GM21526 (cell line): ENCODE measurements around the gene SERPINI1.
A peak's percentile ranks its signal among the peaks of the same experiment; 100 is the strongest.

Experiments
- ATAC-seq: cut with Tn5 transposase; IDR thresholded peaks from one replicate; pipeline ENCODE4 v1.9.1; 2021; ENCODE audit warnings: moderate library complexity; ENCODE audit not compliant: unreplicated experiment, low FRiP score

SERPINI1 gene

DNA sequence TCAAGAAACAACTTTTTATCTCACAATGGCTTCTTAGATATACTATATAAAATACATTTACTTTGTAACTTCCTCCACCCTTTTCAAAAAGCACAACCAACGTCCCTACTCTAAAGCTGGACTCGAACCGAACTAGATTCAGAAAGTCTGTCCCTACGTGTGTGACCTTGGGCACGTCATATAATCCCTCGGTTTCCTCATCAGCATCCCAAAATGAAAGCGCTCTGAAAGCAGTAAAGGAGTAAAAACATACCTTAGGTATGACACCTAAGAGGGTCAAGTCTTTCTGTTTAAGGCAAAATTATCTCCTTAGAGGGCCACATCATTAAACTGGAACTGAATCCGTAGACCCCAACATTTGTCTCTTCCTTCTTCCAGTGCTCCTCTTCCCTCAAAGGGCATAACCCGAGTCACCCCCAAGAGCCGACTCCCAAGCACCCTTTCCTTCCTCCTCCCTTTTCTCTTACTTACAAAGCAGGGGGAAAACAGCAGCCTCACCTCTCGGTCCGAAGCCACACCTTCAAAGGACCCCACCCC, 1.5 kb upstream of the SERPINI1 start:
- no peak for ATAC-seq

- ATAC-seq, result peak; percentile 90
These were observed 856 bp upstream of the SERPINI1 start, which contains the start of gene PDCD10 for GRCh38 chr3:167734498-167735232. Gene PDCD10, minus strand, starts transcription at chr3:167734892. Its CDS starts 14,735 bp downstream, at chr3:167720157.

- ATAC-seq, result no peak
These were observed 805 bp downstream of the SERPINI1 start for GRCh38 chr3:167736264-167736787.

DNA sequence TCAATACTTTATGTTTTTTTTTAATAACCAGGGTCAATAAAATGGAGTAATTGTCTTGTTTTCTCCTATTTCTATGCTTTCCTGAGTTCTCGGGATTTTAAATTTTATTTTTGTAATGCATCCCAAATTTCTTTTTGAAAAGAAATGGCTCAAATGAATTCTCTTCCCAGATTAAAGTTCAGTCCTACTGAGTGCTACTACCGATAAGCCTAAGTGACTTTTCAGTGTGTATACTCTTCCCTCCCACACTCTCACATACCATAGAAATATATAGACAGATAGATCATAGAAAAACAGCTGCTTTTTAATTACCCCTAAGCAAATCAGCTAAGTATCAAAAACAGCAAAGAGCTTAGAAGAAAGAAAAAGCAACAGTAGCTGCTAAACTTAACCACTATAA, 1.5 kb downstream of the SERPINI1 start:
- no peak for ATAC-seq

- no peak for ATAC-seq
These were observed 2.5 kb downstream of the SERPINI1 start for GRCh38 chr3:167738037-167738436.

- no peak for ATAC-seq
These were observed 3.8 kb downstream of the SERPINI1 start for GRCh38 chr3:167739190-167739810.

GRCh38 chr3:167740961-167741587, 5.6 kb downstream of the SERPINI1 start:
- peak; percentile 92 for ATAC-seq

DNA sequence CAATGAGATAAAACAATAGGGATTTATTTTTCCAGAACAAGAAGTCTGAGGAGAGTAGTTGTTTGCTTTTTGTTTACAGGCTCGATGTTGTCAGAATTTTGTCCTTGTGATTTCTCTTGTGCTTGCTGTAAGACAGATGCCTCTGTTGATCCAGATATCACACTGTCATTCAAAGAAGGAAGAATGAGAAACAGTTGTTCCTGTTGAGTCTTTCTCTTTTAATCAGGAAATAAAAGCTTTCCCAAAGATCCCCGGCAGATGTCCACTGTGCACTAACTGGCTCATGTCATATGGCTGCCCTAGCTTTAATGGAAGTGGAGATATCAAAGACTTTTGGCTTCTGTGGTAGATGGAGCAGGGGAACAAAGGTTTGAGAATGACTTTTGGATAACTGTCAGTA, 6.8 kb downstream of the SERPINI1 start:
- no peak for ATAC-seq

DNA sequence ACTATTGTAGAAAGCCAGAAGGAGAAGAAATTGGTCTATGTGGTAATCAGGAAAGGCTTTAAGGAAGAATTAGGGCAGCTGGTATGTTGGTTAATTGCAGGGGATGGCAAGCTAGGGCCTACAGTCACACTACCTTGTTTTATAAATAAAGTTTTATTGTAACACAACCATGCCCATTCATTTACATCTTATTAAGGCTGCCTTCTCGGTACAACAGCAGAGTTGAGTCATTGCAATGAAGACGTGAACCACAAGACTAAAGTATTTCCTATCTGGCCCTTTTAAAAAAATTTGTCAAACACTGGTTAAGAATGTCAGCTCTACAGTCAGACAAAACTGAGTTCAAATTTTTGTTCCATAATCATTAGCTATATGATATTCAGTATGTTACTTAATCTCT, 8.3 kb downstream of the SERPINI1 start:
- ATAC-seq, result no peak

- no peak for ATAC-seq
These were observed 13.7 kb downstream of the SERPINI1 start for GRCh38 chr3:167749209-167749608.

DNA sequence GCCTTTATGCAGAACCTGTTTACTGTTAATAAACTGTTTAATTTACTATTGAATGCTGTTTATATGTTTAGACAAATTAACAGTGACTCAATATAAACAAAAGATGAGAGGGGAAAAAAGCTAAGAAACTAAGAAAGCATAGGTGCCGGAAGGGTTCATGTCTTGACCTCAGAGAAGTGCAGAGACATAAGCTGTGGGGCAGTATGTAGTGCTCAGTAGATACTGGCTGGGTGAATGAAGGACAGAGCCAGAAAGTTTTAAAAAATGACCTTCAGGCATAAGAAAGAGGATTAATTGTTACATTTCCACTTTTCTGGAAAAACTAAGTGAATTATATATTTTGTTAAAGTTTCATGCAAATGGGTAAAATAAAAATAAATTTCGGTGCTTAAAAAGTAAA, 14.2 kb downstream of the SERPINI1 start:
- ATAC-seq, result no peak

DNA sequence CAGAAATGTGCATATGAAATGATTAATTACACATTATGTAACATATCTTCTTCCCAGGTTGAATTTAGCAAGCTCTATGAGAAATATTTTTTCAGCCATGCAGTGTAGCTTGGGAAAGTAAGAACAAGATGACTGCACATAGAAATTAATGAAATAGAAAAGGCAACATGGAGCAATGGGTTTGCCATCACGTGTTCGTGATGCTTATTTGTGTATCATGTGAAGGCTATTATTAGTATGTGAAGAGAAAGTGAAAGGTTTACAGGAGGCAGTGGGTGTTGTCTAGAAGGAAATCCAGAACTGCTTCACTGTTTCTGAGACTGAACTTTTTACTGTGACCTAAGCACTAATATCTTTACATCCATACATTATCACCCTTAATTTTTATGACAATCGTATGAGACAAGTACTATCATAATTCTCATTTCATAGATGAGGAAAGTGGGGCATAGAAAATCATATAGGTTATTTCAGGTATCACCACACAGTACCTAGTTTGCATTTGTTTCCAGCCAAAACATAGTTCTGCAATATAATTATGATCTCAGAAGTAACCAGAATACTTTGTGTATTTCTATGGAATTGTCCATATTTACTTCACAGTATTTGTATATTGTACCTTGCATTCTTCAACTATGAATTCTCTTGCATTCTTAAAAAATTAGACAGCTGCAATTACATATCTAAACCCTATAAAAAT, 14.9 kb downstream of the SERPINI1 start:
- ATAC-seq, result peak; percentile 99

DNA sequence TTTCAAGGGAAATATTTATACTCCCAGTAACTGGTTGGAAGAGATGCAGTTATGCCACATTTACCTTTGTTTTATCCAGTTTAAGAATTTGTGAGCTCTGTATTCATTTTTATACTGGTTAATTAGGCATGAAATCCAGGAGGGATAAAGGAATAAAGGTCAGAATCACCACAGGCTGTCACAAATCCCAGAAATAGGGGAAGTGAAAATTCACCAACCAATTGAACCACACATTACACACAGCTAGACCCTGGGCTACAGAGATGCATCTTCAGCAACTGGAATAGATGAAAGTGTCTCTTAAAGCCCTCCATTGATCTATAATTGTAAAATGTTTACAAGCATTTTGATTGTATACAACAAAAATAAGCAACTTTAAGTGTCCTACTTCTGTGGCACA, 18.5 kb downstream of the SERPINI1 start:
- ATAC-seq, result no peak

- ATAC-seq, result no peak
These were observed 25.8 kb downstream of the SERPINI1 start for GRCh38 chr3:167761302-167761701.

DNA sequence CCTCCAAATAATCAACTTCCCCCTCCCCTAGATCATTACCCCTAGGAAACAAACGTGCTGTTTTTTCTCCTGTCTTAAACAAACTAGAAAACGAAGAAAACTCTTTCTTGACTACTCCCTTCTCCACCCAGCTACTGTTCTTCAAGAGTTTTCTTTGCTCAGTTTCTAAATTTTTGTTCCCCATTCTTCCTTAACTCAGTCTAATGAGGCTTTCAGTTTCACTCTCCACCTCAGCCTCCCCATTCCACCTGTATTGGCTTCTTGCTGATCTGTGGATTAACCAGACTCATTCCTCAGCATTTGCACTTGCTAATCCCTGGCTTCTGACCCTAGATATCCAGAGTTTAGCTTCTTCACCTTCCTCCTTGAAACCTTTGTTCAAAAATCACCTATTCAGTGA, 26.8 kb downstream of the SERPINI1 start:
- no peak for ATAC-seq

DNA sequence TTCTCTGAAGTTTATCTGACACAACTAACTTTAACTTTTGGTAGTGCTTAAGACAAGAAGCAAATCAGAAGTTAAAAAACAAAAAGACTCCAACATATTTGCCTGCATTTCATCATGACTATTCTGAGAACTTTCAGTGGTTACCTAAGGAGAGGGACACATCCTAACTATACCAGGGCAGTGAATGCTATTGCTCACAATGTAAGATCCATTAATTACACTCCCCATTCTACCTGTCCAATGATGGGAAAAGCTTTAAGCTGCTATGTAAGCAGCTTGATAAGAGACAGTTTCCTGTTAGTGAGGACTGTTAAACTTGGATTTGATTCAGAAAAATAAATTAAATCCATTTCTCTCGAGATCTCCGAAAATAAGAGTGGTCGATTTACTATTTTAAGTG, 37.5 kb downstream of the SERPINI1 start:
- ATAC-seq, result peak; percentile 43

- peak; percentile 91 for ATAC-seq
These were observed 38.1 kb downstream of the SERPINI1 start for GRCh38 chr3:167773584-167773983.

DNA sequence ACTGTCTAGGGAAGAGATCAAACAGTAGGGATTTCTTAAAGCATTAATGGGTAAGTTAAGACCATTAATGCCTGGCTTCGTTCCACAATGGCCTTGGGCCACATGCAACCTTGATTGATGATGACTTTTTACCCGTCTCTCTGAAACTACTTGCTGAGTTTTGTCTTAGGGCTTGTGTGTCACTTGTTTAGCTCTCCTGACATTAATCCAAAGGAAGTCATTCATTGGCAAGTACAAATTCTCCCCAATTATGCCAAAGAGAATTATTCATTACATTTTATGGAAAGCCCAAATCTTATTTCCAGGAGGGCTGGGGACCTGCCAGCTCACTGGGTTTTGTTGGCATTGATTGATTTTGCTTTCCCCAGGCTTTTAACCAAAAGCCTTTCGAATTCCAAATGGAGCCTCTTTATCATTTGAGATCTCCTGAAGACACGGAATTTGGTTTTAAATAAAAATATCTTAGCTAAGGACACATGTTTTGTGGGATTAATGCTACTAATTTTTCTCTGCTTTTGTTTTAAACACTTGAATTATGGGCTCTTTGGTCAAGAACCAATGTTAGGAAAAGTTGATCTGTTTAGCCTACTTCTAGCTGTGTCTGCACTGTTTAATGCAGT, 40.7 kb downstream of the SERPINI1 start:
- no peak for ATAC-seq

- no peak for ATAC-seq
These were observed 41.8 kb downstream of the SERPINI1 start for GRCh38 chr3:167777356-167777755.

GRCh38 chr3:167780214-167780883, 44.8 kb downstream of the SERPINI1 start:
- no peak for ATAC-seq
